ENCODE data around the gene CACNA2D3.
A peak's percentile ranks its signal among the peaks of the same experiment; 100 is the strongest.
"Not testable (repeated sequence)": the region's sequence is repeated elsewhere in the genome, so short reads cannot be mapped to it uniquely, and the experiment has no call there.

Gene CACNA2D3

GRCh38 chr3:54378184-54378583 is 255.8 kb downstream of the CACNA2D3 start:
- no peak for DNase-seq

- DNase-seq, result no peak
Observed at GRCh38 chr3:54384279-54384678, 261.9 kb downstream of the CACNA2D3 start.

DNA sequence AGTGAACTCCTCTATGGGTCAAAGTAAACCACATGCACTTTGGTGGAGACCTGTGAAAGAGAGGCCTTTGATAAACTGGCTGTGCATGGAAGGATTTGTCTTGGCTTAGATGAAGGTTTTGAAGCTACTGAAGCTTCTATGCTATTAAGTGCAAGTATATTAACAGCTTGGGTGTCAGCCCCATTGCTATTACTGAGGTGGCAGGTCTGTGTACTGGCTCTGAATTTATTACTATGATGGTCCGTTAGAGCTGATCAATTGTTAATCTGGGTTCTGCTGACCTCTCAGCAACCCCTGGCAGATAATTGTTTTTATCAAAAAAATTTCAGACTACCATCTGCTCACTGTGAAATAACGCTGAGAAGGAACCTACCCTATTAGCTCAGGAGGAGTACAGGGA is 268.2 kb downstream of the CACNA2D3 start:
- no peak for DNase-seq

DNA sequence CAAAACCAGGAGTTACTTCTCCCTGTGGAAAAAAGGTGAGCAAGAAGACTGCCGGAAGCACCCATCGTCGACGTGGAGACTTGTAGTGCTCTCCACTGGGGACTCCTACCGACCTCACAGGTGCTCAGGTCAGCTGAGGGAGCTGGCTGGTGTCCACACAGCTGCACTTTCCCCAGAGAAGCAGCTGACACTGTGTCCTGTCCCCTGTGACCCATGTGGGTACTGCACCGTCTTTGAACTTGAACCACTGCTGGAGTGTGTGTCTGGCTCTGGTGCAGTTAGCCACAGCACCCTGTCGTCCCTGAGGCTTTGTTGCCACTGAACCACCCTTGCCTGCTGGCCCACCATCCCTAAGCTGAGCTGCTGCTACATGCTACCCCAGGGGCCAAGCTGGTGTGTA is 270.8 kb downstream of the CACNA2D3 start:
- no peak for DNase-seq

DNA sequence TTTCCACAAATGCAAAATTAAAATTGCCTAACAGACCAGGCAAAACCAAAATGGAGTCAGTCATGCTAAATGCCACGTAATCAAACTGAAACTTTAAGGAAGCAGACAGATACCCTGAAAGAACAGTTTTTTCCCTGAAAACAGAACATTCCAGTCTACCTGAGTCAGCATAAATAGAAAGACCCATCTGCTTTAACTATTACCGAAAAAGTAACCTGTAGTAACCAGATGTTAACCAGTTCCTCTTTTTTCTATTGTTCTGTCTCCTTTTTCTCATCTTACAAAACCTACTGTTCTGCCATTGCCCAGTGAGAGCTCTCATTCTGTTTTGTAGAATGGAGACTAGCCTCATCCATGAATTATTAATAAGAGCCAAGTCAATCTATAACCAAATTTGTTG is 286.0 kb downstream of the CACNA2D3 start:
- no peak for DNase-seq

GRCh38 chr3:54421943-54422342 is 299.6 kb downstream of the CACNA2D3 start:
- no peak for DNase-seq

DNA sequence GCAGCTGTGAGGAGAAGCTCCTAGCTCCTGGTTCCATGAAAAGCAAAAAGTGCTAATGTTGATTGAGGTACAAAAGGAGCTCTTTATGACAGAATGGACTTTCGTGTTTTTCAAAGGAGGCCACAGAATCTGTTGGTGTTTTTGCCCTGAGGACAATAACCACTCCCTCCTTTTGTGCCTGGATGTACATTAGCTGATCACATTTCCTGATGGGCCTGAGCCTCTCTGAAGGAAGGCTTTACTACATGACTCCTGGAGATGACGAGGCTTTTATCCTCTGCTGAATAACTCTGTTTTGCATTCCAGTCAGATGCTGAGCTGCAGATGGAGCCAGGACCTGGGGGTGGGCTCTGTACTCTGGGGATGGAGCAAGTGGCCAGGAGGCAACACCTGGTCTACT is 301.9 kb downstream of the CACNA2D3 start:
- DNase-seq, result no peak

- DNase-seq, result no peak
Observed at GRCh38 chr3:54426381-54426780, 304.0 kb downstream of the CACNA2D3 start.

GRCh38 chr3:54427501-54427900 is 305.1 kb downstream of the CACNA2D3 start:
- DNase-seq, result no peak

- peak; percentile 33 for DNase-seq
Observed at GRCh38 chr3:54427941-54428871, 305.9 kb downstream of the CACNA2D3 start.

- no peak for DNase-seq
Observed at GRCh38 chr3:54432975-54433374, 310.6 kb downstream of the CACNA2D3 start.

- no peak for DNase-seq
Observed at GRCh38 chr3:54433846-54434245, 311.5 kb downstream of the CACNA2D3 start.

- no peak for DNase-seq
Observed at GRCh38 chr3:54434756-54435155, 312.4 kb downstream of the CACNA2D3 start.

DNA sequence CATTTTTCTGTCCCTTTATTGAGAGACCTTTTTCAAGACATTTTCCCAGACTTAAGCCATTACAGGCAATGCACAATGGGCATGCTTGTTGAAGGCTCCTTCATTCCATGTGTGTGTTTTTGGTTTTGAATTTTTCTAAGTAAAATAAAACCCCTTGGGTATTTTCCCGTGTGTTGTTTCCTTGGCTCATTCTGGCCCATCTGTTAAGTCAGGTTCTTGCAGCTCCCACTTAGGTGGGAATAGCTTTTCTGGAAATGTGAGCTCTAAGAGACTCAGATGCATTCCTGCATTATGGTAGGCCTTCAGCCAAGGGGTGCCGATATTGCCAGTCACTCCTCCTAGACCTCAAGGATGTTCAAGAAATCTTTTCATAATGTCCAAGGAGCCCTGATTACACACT is 314.9 kb downstream of the CACNA2D3 start:
- no peak for DNase-seq

DNA sequence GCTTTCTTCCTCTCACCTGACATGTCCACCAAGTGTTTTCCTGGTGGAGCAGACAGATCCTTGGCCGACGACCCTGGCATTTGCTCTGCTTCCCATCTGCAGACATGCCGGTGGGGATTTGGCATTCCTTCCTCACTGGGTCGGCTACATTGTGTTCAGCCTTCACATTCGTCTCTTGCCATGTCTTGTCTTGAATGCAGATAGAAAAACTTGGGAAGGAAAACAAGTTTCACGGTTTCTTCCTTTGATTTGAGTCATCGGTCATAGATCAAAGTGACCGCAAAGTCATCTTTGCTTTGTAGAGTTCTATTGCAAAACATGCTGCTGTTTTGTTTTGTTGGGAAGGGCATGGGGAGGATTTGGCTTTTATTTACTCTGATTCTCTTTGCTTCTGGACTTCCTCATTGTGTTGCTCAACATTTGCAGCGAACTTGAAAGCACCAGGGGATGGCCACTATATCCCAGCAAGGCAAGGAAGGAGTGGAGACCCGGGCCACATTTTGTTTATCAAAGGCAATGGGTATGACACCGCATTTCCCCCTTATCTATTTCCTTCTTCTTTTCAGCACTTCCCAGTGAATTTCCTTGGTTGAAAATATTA is 321.3 kb downstream of the CACNA2D3 start:
- no peak for DNase-seq

GRCh38 chr3:54445630-54446029 is 323.3 kb downstream of the CACNA2D3 start:
- DNase-seq, result no peak

GRCh38 chr3:54447427-54447826 is 325.1 kb downstream of the CACNA2D3 start:
- DNase-seq, result no peak

DNA sequence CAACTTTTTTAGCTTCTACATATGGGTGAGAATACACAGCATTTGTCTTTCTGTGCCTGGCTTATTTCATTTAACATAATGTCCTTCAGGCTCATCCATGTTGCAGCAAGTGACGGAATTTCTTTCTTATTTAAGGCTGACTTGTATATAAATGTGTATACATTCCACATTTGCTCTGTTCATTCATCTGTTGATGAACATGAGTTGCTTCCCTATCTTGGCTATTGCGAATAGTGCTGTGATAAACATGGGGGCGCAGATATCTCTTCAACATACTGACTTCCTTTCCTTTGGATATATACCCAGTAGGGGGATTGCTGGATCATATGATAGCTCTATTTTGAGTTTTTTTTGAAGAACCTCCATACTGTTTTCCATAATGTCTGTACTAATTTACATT is 332.5 kb downstream of the CACNA2D3 start:
- no peak for DNase-seq

- no peak for DNase-seq
Observed at GRCh38 chr3:54458357-54458756, 336.0 kb downstream of the CACNA2D3 start.

GRCh38 chr3:54464554-54464953 is 342.2 kb downstream of the CACNA2D3 start:
- not testable (repeated sequence) for DNase-seq

- DNase-seq, result no peak
Observed at GRCh38 chr3:54476891-54477290, 354.5 kb downstream of the CACNA2D3 start.

- no peak for DNase-seq
Observed at GRCh38 chr3:54481606-54482365, 359.4 kb downstream of the CACNA2D3 start.

DNA sequence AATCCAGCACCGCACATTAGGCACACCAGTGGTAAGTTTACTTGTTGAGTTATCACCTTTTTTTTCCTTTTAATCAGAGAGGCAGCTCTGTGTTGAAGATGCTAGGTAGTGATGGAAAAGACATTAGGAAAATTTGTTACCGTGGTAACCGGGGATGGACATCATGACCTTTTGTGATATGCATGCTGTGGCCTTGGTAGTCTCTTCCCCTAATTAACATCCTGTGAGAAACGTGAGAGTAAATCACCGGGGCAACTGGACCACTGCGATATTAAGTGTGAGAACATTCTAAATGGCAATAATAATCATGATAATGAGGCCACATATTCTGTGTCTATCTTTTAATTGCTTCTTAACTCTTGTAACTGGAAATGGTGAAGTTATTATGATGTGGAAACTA is 362.0 kb downstream of the CACNA2D3 start:
- DNase-seq, result no peak

DNA sequence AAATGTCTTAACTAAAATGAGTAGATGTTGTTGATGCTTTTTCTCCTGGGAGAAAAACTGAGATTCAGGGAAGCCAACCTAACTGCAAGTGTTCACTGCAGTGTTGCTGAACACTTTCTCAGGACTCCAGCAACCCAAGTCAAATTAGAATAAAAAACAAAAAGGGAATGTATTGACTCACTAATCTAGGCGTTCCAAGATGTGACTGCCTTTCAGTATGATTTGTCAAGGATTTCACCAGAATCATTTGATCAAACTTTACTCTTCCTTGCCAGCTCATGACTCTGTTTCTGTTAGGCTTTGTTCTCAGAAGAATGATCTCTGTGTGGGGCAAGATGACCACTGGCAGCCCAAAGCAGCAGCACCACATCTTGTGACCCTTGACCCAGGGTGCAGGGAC is 364.0 kb downstream of the CACNA2D3 start:
- no peak for DNase-seq

All from activated CD4-positive, CD25-positive, alpha-beta regulatory T cell treated with anti-CD3 and anti-CD28 coated beads, Interleukin-2, amount 50 U/mL, for 72 hours (primary cell).